Measurements from ENCODE around the gene RBM44. TPM values are rescaled to one million over a fixed set of nuclear protein-coding genes. Genes with fewer than 3 reads are reported as not detected.
"Not testable (repeated sequence)": the region's sequence is repeated elsewhere in the genome, so short reads cannot be mapped to it uniquely, and the experiment has no call there.

RBM44 gene
- total and polyA plus RNA-seq, 4 donors, result 0.02 to 0.75 (median 0.15) TPM

DNA sequence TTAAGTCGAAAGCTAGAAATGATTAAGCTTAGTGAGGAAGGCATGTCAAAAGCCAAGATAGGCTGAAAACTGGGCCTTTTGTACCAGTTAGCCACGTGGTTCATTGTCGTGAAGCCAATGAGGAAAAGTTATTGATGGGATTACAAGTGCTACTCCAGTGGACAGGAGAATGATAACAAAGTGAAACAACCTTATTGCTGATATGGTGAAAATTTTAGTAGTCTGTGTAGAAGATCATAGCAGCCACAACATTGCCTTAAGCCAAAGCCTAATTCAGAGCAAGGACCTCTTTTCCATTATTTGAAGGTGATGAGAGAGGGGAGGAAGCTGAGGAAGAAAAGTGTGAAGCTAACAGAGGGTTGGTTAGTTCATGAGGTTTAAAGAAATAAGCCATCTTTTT is 36.8 kb downstream of the RBM44 start (continued):
- TF ChIP-seq, protein P1, sequence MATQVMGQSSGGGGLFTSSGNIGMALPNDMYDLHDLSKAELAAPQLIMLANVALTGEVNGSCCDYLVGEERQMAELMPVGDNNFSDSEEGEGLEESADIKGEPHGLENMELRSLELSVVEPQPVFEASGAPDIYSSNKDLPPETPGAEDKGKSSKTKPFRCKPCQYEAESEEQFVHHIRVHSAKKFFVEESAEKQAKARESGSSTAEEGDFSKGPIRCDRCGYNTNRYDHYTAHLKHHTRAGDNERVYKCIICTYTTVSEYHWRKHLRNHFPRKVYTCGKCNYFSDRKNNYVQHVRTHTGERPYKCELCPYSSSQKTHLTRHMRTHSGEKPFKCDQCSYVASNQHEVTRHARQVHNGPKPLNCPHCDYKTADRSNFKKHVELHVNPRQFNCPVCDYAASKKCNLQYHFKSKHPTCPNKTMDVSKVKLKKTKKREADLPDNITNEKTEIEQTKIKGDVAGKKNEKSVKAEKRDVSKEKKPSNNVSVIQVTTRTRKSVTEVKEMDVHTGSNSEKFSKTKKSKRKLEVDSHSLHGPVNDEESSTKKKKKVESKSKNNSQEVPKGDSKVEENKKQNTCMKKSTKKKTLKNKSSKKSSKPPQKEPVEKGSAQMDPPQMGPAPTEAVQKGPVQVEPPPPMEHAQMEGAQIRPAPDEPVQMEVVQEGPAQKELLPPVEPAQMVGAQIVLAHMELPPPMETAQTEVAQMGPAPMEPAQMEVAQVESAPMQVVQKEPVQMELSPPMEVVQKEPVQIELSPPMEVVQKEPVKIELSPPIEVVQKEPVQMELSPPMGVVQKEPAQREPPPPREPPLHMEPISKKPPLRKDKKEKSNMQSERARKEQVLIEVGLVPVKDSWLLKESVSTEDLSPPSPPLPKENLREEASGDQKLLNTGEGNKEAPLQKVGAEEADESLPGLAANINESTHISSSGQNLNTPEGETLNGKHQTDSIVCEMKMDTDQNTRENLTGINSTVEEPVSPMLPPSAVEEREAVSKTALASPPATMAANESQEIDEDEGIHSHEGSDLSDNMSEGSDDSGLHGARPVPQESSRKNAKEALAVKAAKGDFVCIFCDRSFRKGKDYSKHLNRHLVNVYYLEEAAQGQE (IDR thresholded peaks at IDR 0.05), result no peak
- no peak for TF ChIP-seq HNF4G (IDR thresholded peaks at IDR 0.05)
- TF ChIP-seq, protein P2, sequence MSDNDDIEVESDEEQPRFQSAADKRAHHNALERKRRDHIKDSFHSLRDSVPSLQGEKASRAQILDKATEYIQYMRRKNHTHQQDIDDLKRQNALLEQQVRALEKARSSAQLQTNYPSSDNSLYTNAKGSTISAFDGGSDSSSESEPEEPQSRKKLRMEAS (IDR thresholded peaks at IDR 0.05), result no peak
- TF ChIP-seq FOXA2 (IDR thresholded peaks at IDR 0.05), result no peak

DNA sequence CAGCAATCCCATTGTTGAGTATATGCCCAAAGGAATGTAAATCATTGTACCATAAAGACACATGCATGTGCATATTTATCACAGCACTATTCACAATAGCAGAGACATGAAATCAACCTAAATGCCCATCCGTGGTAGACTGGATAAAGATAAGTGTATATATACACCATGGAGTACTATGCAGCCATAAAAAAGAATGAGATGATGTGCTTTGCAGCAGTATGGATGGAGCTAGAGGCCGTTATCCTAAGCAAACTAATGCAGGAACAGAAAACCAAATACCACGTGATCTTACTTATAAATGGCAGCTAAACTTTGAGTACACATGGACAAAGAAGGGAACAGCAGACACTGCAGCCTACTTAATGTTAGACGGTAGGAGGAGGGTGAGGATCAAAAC is 42.5 kb downstream of the RBM44 start:
- H3K9ac ChIP-seq (ENCODE audit: low read depth in 1 of 2, low read length in 2 of 2), result no peak overlapping the region
- no peak for DNase-seq (ENCODE audit: low spot score)
- TF ChIP-seq EGR1 (IDR thresholded peaks at IDR 0.05; ENCODE audit: low read depth in 2 of 2), result no peak
- no peak for TF ChIP-seq GABPA (IDR thresholded peaks at IDR 0.05 in 1 of 2, conservative IDR thresholded peaks at IDR 0.05 in 1 of 2)
- TF ChIP-seq, protein P3, sequence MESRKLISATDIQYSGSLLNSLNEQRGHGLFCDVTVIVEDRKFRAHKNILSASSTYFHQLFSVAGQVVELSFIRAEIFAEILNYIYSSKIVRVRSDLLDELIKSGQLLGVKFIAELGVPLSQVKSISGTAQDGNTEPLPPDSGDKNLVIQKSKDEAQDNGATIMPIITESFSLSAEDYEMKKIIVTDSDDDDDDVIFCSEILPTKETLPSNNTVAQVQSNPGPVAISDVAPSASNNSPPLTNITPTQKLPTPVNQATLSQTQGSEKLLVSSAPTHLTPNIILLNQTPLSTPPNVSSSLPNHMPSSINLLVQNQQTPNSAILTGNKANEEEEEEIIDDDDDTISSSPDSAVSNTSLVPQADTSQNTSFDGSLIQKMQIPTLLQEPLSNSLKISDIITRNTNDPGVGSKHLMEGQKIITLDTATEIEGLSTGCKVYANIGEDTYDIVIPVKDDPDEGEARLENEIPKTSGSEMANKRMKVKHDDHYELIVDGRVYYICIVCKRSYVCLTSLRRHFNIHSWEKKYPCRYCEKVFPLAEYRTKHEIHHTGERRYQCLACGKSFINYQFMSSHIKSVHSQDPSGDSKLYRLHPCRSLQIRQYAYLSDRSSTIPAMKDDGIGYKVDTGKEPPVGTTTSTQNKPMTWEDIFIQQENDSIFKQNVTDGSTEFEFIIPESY (IDR thresholded peaks at IDR 0.05), result no peak
- no peak for TF ChIP-seq FOXA2 (IDR thresholded peaks at IDR 0.05)
- TF ChIP-seq ATF3 (IDR thresholded peaks at IDR 0.05), result no peak
- TF ChIP-seq TAF1 (conservative IDR thresholded peaks at IDR 0.05), result no peak
- TF ChIP-seq FOXA1 (IDR thresholded peaks at IDR 0.05), result no peak
- TF ChIP-seq HNF4A (conservative IDR thresholded peaks at IDR 0.05), result no peak
- no peak for TF ChIP-seq RAD21 (IDR thresholded peaks at IDR 0.05)
- no peak for TF ChIP-seq HNF4G (IDR thresholded peaks at IDR 0.05)
- no peak for TF ChIP-seq RXRA (IDR thresholded peaks at IDR 0.05)
- TF ChIP-seq NR2F2 (IDR thresholded peaks at IDR 0.05), result no peak
- TF ChIP-seq CTCF (IDR thresholded peaks at IDR 0.05; ENCODE audit: low read depth, low read length, missing input control), result no peak
- TF ChIP-seq, protein P2 (IDR thresholded peaks at IDR 0.05), result no peak
- TF ChIP-seq, protein P1 (IDR thresholded peaks at IDR 0.05), result no peak
- no peak for TF ChIP-seq JUND (IDR thresholded peaks at IDR 0.05)
- no peak for TF ChIP-seq YY1 (IDR thresholded peaks at IDR 0.05)
- no peak for TF ChIP-seq SP1 (IDR thresholded peaks at IDR 0.05)
- H3K4me3 ChIP-seq (ENCODE audit: low read depth in 1 of 3, low read length in 3 of 3), result no peak overlapping the region
- H3K27me3 ChIP-seq (ENCODE audit: control insufficient read depth in 4 of 4, insufficient read depth in 4 of 4, low read length in 3 of 4), result no peaks in the 10 kb centered on the region
- WGBS, result 73% methylated on average over 4 of the region's 4 CpGs
- no peak overlapping the region for H3K27ac ChIP-seq (ENCODE audit: low read depth in 1 of 2, low read length in 2 of 2)
- no peaks in the 10 kb centered on the region for H3K4me1 ChIP-seq (ENCODE audit: control insufficient read depth in 4 of 4, insufficient read depth in 4 of 4, low read length in 3 of 4)
- H3K36me3 ChIP-seq (ENCODE audit: control insufficient read depth in 4 of 4, insufficient read depth in 3 of 4, low read depth in 1 of 4, low read length in 3 of 4), result no peaks in the 10 kb centered on the region
- H3K9me3 ChIP-seq (ENCODE audit: control insufficient read depth in 4 of 4, low read length in 3 of 4), result peaks cover 0 to 2% (median 0%) of the 10 kb centered on the region in 4 donors

DNA sequence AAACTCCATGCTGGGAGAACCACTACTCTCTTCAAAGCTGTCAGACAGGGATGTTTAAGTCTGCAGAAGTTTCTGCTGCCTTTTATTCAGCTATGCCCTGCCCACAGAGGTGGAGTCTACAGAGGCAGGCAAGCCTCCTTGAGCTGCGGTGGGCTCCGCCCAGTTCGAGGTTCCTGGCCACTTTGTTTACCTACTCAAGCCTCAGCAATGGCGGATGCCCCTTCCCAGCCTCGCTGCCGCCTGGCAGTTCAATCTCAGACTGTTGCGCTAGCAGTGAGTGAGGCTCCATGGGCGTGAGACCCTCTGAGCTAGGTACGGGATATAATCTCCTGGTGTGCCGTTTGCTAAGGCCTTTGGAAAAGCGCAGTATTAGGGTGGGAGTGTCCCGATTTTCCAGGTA is 50.4 kb downstream of the RBM44 start:
- H3K9ac ChIP-seq (ENCODE audit: low read depth in 1 of 2, low read length in 2 of 2); H3K27me3 ChIP-seq (ENCODE audit: control insufficient read depth in 4 of 4, insufficient read depth in 4 of 4, low read length in 3 of 4); H3K36me3 ChIP-seq (ENCODE audit: control insufficient read depth in 4 of 4, insufficient read depth in 3 of 4, low read depth in 1 of 4, low read length in 3 of 4); H3K4me1 ChIP-seq (ENCODE audit: control insufficient read depth in 4 of 4, insufficient read depth in 4 of 4, low read length in 3 of 4); H3K27ac ChIP-seq (ENCODE audit: low read depth in 1 of 2, low read length in 2 of 2); H3K9me3 ChIP-seq (ENCODE audit: control insufficient read depth in 4 of 4, low read length in 3 of 4); H3K4me3 ChIP-seq (ENCODE audit: low read depth in 1 of 3, low read length in 3 of 3); DNase-seq (ENCODE audit: low spot score): not testable (repeated sequence)
- WGBS, result 96% methylated on average over 12 of the region's 12 CpGs
